MCF 10A (cell line): ENCODE results near the gene KIF3A. TPM values are rescaled to one million over a fixed set of nuclear protein-coding genes. Genes with fewer than 3 reads are reported as not detected.

Source experiments
- BruUV-seq: library from RNA; stranded (reverse); fragments of 400-500 nt; replicated peaks from 2 replicates; lab custom pipeline; 2021; lab: Mats Ljungman, UMichigan
- CTCF ChIA-PET: fragments of 300-600 bp; sonication (Branson Sonifier 250); formaldehyde crosslinking; extraction: SDS; loops from one replicate; lab custom pipeline; 2021; ENCODE audit warnings: antibody characterized with exemption, inconsistent platforms; lab: Yijun Ruan, JAX
- POLR2A ChIA-PET: fragments of 300-600, 350-650 bp; sonication (Branson Sonifier 250); formaldehyde crosslinking; extraction: SDS; loops from one replicate; lab custom pipeline; 2020; ENCODE audit warnings: antibody characterized with exemption, inconsistent platforms; lab: Yijun Ruan, JAX
- DNase-seq: peaks from one replicate; pipeline ENCODE4 v3.0.0-alpha.2; 2018; ENCODE audit not compliant: unreplicated experiment
- H3K27ac Mint-ChIP-seq: one replicate; pipeline ENCODE4 v1.8.0; 2022; ENCODE audit warnings: mild to moderate bottlenecking, low read depth, mixed read lengths; ENCODE audit not compliant: unreplicated experiment
- H3K27me3 Mint-ChIP-seq: one replicate; pipeline ENCODE4 v1.8.0; 2022; ENCODE audit warnings: mixed read lengths; ENCODE audit not compliant: insufficient read depth, unreplicated experiment
- H3K36me3 Mint-ChIP-seq: one replicate; pipeline ENCODE4 v1.8.0; 2022; ENCODE audit warnings: mild to moderate bottlenecking, moderate library complexity, mixed read lengths; ENCODE audit not compliant: insufficient read depth, unreplicated experiment
- H3K4me1 Mint-ChIP-seq: one replicate; pipeline ENCODE4 v1.8.0; 2022; ENCODE audit warnings: mixed read lengths; ENCODE audit not compliant: insufficient read depth, unreplicated experiment
- H3K4me3 Mint-ChIP-seq: one replicate; pipeline ENCODE4 v1.8.0; 2022; ENCODE audit warnings: mild to moderate bottlenecking, moderate library complexity, mixed read lengths; ENCODE audit not compliant: unreplicated experiment
- H3K9me3 Mint-ChIP-seq: one replicate; pipeline ENCODE4 v1.8.0; 2022; ENCODE audit warnings: mixed read lengths; ENCODE audit not compliant: unreplicated experiment
- CTCF ChIP-seq: fragments of 200-600 bp; IDR thresholded peaks from one replicate; pipeline ENCODE4 v1.8.0; 2022; ENCODE audit warnings: antibody characterized with exemption, mild to moderate bottlenecking; ENCODE audit not compliant: unreplicated experiment
- intact Hi-C: fragments of 100-400 bp; cut with micrococcal nuclease; formaldehyde crosslinking; loops from 2 replicates; pipeline ENCODE4 v1.14.1; 2022
- total RNA-seq: library from RNA; stranded (reverse); gene quantifications from 2 replicates; pipeline ENCODE4 v1.2.3, GENCODE V29; 2022

The KIF3A gene
- total RNA-seq, 1 experiment from 2014 or later: 23.9 TPM

GRCh38 chr5:132666310-132667123, 70.8 kb downstream of the KIF3A start:
- POLR2A ChIA-PET: interaction anchor here (1.5 kb wide), 1 partner anchor 22 kb away, joined by 7 read pairs; no protein-coding TSS in a partner anchor
- BruUV-seq: no TSS peak
- no peak for TF ChIP-seq CTCF

GRCh38 chr5:132665574-132666080, 71.7 kb downstream of the KIF3A start:
- intact Hi-C loops: no loop called here
- Mint-ChIP-seq H3K27ac (no peak overlapping the region), H3K4me3 (no peak overlapping the region), H3K36me3 (no peaks in the 10 kb centered on the region), H3K9me3 (no peaks in the 10 kb centered on the region), H3K4me1 (no peaks in the 10 kb centered on the region), H3K27me3 (no peaks in the 10 kb centered on the region)
- DNase-seq: no peak
- no peak for TF ChIP-seq CTCF
- ChIA-PET POLR2A (interaction anchor here (1.2 kb wide), 1 partner anchor 12 kb away, joined by 3 read pairs; no protein-coding TSS in a partner anchor), CTCF (interaction anchor here (0.6 to 0.8 kb wide), 3 partner anchors 11 to 132 kb away, joined by 3 to 4 read pairs (median 3); no protein-coding TSS in a partner anchor)
- no TSS peak for BruUV-seq

More at GRCh38 chr5:132666310-132667123, 70.8 kb downstream of the KIF3A start:
- no peak for DNase-seq
- H3K36me3 Mint-ChIP-seq: no peaks in the 10 kb centered on the region
- no peak overlapping the region for H3K4me3 Mint-ChIP-seq
- no peak overlapping the region for H3K27ac Mint-ChIP-seq
- H3K27me3 Mint-ChIP-seq: no peaks in the 10 kb centered on the region
- H3K4me1 Mint-ChIP-seq: no peaks in the 10 kb centered on the region
- intact Hi-C loops: no loop called here
- CTCF ChIA-PET: interaction anchor here (1.0 kb wide), 1 partner anchor 154 kb away, joined by 4 read pairs; no protein-coding TSS in a partner anchor
- H3K9me3 Mint-ChIP-seq: no peaks in the 10 kb centered on the region

GRCh38 chr5:132664696-132665209, 72.6 kb downstream of the KIF3A start:
- no peak for DNase-seq
- no peak overlapping the region for H3K27ac Mint-ChIP-seq
- no peak for TF ChIP-seq CTCF
- H3K27me3 Mint-ChIP-seq: no peaks in the 10 kb centered on the region
- no peak overlapping the region for H3K4me3 Mint-ChIP-seq
- ChIA-PET CTCF (interaction anchor here (0.6 to 0.8 kb wide), 4 partner anchors 12 to 845 kb away, joined by 3 to 4 read pairs (median 3); no protein-coding TSS in a partner anchor), POLR2A (interaction anchor here (1.2 kb wide), 1 partner anchor 13 kb away, joined by 3 read pairs; no protein-coding TSS in a partner anchor)
- intact Hi-C loops: no loop called here
- H3K4me1 Mint-ChIP-seq: no peaks in the 10 kb centered on the region
- no peaks in the 10 kb centered on the region for H3K9me3 Mint-ChIP-seq
- no peaks in the 10 kb centered on the region for H3K36me3 Mint-ChIP-seq
- BruUV-seq: no TSS peak
